HCT116 (cell line): Measurements from ENCODE around the gene BCL11A. TPM values are rescaled to one million over a fixed set of nuclear protein-coding genes. Genes with fewer than 3 reads are reported as not detected.

Experiments used
- ATAC-seq: fragments of 200-7000 bp; cut with Tn5 transposase; 2 replicates; pipeline ENCODE4 v1.9.1; 2020; ENCODE audit warnings: mild to moderate bottlenecking, moderate library complexity
- BruUV-seq: library from RNA; stranded (reverse); fragments of 400-500 nt; replicated peaks from 2 replicates; lab custom pipeline; 2021; lab: Mats Ljungman, UMichigan
- CTCF ChIA-PET: fragments of 300-600 bp; sonication (Branson Sonifier 250); formaldehyde crosslinking; loops from one replicate; lab custom pipeline; 2021; ENCODE audit warnings: antibody characterized with exemption; lab: Charles Lee
- POLR2A ChIA-PET: fragments of 300-600, 350-600 bp; sonication (Branson Sonifier 250); formaldehyde crosslinking; loops from one replicate; lab custom pipeline; 2021; ENCODE audit warnings: antibody characterized with exemption; lab: Charles Lee
- RAD21 ChIA-PET, 2 experiments: fragments of 300-600 bp; sonication (Branson Sonifier 250); formaldehyde crosslinking; loops; one replicate each; lab custom pipeline; 2023; ENCODE audit warnings: low total read pairs in 2 of 2; ENCODE audit not compliant: uncharacterized antibody in 2 of 2, unreplicated experiment in 2 of 2, low non-redundant PET in 1 of 2; lab: Charles Lee
- DNase-seq: peaks from one replicate; pipeline ENCODE4 v3.0.0-alpha.2; 2010; ENCODE audit warnings: low read depth, low spot score
- H2AFZ ChIP-seq: fragments of 200-600 bp; shearing (Covaris generic), sonication (generic); 2 replicates; pipeline ENCODE4 v1.6.1; 2017; ENCODE audit warnings: low read depth, mixed run types, mixed read lengths, antibody characterized with exemption, low read length; ENCODE audit not compliant: poor library complexity, severe bottlenecking
- H3K27ac ChIP-seq: 2 replicates; pipeline ENCODE4 v1.5.1; 2012; ENCODE audit warnings: low read depth, low read length
- H3K27me3 ChIP-seq: fragments of 200-600 bp; sonication (generic); 2 replicates; pipeline ENCODE4 v1.6.1; 2016; ENCODE audit warnings: mixed run types, low read length, mixed read lengths; ENCODE audit not compliant: insufficient read depth
- H3K36me3 ChIP-seq, 2 experiments: fragments of 200-500 bp in 1 of 2; fragments of 200-600 bp in 1 of 2; sonication (Bioruptor generic) in 1 of 2; sonication (generic) in 1 of 2; 2 replicates each; pipeline versions ENCODE4 v1.5.1 to v1.6.1; 2014 to 2016; ENCODE audit warnings: low read length in 2 of 2, inconsistent platforms in 1 of 2, mixed read lengths in 1 of 2, mixed run types in 1 of 2; ENCODE audit not compliant: insufficient read depth in 2 of 2, control insufficient read depth in 1 of 2
- H3K4me1 ChIP-seq, 2 experiments: fragments of 200-600 bp in 1 of 2; sonication (generic) in 1 of 2; 2 replicates each; pipeline versions ENCODE4 v1.5.1 to v1.6.1; 2012 to 2017; ENCODE audit warnings: low read length in 2 of 2, inconsistent platforms in 1 of 2, mild to moderate bottlenecking in 1 of 2, mixed read lengths in 1 of 2, mixed run types in 1 of 2, moderate library complexity in 1 of 2; ENCODE audit not compliant: insufficient read depth in 2 of 2, control insufficient read depth in 1 of 2
- H3K4me2 ChIP-seq: fragments of 200-600 bp; sonication (generic); 2 replicates; pipeline ENCODE4 v1.6.1; 2017; ENCODE audit warnings: mixed run types, low read length, mixed read lengths
- H3K4me3 ChIP-seq, 2 experiments: fragments of 200-600 bp in 1 of 2; sonication (generic) in 1 of 2; replicated peaks in 1 of 2; 2 replicates each; pipeline ENCODE4 v1.5.1; 2011 to 2016; ENCODE audit warnings: low read length in 2 of 2, control low read depth in 1 of 2, low read depth in 1 of 2, mild to moderate bottlenecking in 1 of 2, mixed read lengths in 1 of 2, mixed run types in 1 of 2
- H3K79me2 ChIP-seq: fragments of 200-600 bp; sonication (generic); 2 replicates; pipeline ENCODE4 v1.6.1; 2017; ENCODE audit warnings: mild to moderate bottlenecking, mixed run types, low read length, moderate library complexity, mixed read lengths; ENCODE audit not compliant: insufficient read depth
- H3K9ac ChIP-seq: fragments of 200-600 bp; sonication (generic); 2 replicates; pipeline ENCODE4 v1.6.1; 2016; ENCODE audit warnings: low read length, mixed read lengths
- H3K9me2 ChIP-seq: fragments of 200-600 bp; sonication (generic), shearing (Covaris generic); 2 replicates; pipeline ENCODE4 v1.6.1; 2017; ENCODE audit warnings: mixed run types, mild to moderate bottlenecking, moderate library complexity; ENCODE audit not compliant: insufficient read depth
- H3K9me3 ChIP-seq, 2 experiments: fragments of 200-500 bp in 1 of 2; fragments of 200-600 bp in 1 of 2; sonication (Bioruptor generic) in 1 of 2; sonication (generic) in 1 of 2; 2 replicates each; pipeline ENCODE4 v1.6.1; 2014 to 2017; ENCODE audit warnings: low read length in 2 of 2, mixed read lengths in 2 of 2, inconsistent platforms in 1 of 2, low read depth in 1 of 2, mild to moderate bottlenecking in 1 of 2, mixed run types in 1 of 2, moderate library complexity in 1 of 2; ENCODE audit not compliant: control insufficient read depth in 1 of 2, insufficient read depth in 1 of 2
- H4K20me1 ChIP-seq: fragments of 200-600 bp; sonication (generic), shearing (Covaris generic); 2 replicates; pipeline ENCODE4 v1.6.1; 2017; ENCODE audit warnings: mixed run types, mild to moderate bottlenecking, moderate library complexity; ENCODE audit not compliant: insufficient read depth
- EZH2phosphoT487 ChIP-seq: fragments of 200-600 bp; IDR thresholded peaks from 2 replicates; pipeline ENCODE4 v1.6.1; 2018; ENCODE audit warnings: antibody characterized with exemption, borderline replicate concordance
- JUND ChIP-seq: IDR thresholded peaks from 2 replicates; pipeline ENCODE4 v1.6.1; 2012
- POLR2A ChIP-seq: IDR thresholded peaks from 2 replicates; pipeline ENCODE4 v1.7.0; 2011; ENCODE audit warnings: borderline replicate concordance; ENCODE audit not compliant: insufficient read depth, insufficient read length; ENCODE audit errors: extremely low read depth
- POLR2AphosphoS5 ChIP-seq: IDR thresholded peaks from 2 replicates; pipeline ENCODE4 v1.6.1; 2011; ENCODE audit warnings: mild to moderate bottlenecking, low read depth, low read length, moderate library complexity
- RAD21 ChIP-seq: IDR thresholded peaks from 2 replicates; pipeline ENCODE4 v1.6.1; 2012; ENCODE audit warnings: low read depth, mild to moderate bottlenecking
- SP1 ChIP-seq: IDR thresholded peaks from 2 replicates; pipeline ENCODE4 v1.6.1; 2012; ENCODE audit warnings: low read depth
- TCF7L2 ChIP-seq: IDR thresholded peaks from 2 replicates; pipeline ENCODE4 v1.7.0; 2011; ENCODE audit warnings: borderline replicate concordance, inconsistent platforms; ENCODE audit not compliant: insufficient read depth, insufficient read length; ENCODE audit errors: extremely low read depth
- ZNF274 ChIP-seq: fragments of 200-500 bp; sonication (Bioruptor generic); IDR thresholded peaks from 2 replicates; pipeline ENCODE4 v1.6.1; 2014; ENCODE audit warnings: mild to moderate bottlenecking, low read depth, low read length, inconsistent platforms
- intact Hi-C: fragments of 100-400 bp; cut with micrococcal nuclease; formaldehyde crosslinking; loops from 2 replicates; pipeline ENCODE4 v1.10.0; 2022
- total RNA-seq: library from RNA; stranded (reverse); gene quantifications from one replicate; pipeline ENCODE4 v1.2.1, GENCODE V29; 2021; ENCODE audit not compliant: unreplicated experiment
- TF ChIP-seq, protein P1 (sequence below), 3 experiments: fragments of 200-600 bp in 1 of 3; sonication (generic) in 1 of 3; IDR thresholded peaks in 2 of 3; conservative IDR thresholded peaks in 1 of 3; 2 replicates each; pipeline ENCODE4 v1.5.1; 2012 to 2017; ENCODE audit warnings: low read depth in 2 of 3, low read length in 2 of 3, antibody characterized with exemption in 1 of 3, borderline replicate concordance in 1 of 3, control low read depth in 1 of 3, mild to moderate bottlenecking in 1 of 3, mixed read lengths in 1 of 3, mixed run types in 1 of 3, moderate library complexity in 1 of 3; ENCODE audit not compliant: insufficient read depth in 1 of 3

BCL11A gene
- total RNA-seq, 1 experiment from 2014 or later, result 0.71 TPM

DNA sequence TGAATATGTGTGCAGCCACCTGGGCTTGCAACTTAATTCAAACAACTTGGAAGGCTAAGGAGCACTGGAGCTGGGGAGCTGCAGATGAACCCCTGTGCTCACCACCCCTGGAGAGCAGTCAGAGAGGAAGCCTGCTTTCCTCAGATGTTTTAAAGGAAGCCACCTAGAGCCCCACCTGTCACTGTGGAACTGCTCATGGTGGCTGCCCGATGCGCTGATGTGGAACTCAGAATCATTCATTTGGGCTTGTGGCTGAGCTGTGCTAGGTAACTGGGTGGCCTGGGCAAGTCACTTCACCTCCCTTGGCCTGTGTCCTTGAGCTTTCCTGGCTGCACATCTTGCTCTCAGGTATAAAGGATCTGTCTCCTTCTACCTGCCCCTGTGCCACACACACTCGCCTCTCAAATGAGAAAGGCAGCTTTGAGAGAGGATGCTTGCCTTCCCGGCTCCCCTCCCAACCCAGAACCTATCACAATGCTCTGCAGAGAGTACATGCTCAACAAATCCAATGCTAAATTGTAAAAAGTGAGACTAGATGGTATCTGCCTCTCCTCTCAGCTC is 41.3 kb downstream of the BCL11A start:
- no peaks in the 10 kb centered on the region; the same call in 1 of the 2 replicates for H3K27me3 ChIP-seq
- no peak overlapping the region for H3K4me2 ChIP-seq
- DNase-seq (no peak), ATAC-seq (no peak)
- H3K79me2 ChIP-seq, result no peaks in the 10 kb centered on the region
- no peaks in the 10 kb centered on the region for H4K20me1 ChIP-seq
- no peaks in the 10 kb centered on the region for H3K36me3 ChIP-seq
- CTCF ChIA-PET, result no interaction called here
- TF ChIP-seq SP1 (no peak), TCF7L2 (no peak), RAD21 (no peak), ZNF274 (no peak), POLR2A (no peak), EZH2phosphoT487 (no peak), POLR2AphosphoS5 (no peak), JUND (no peak)
- TF ChIP-seq, protein P1, sequence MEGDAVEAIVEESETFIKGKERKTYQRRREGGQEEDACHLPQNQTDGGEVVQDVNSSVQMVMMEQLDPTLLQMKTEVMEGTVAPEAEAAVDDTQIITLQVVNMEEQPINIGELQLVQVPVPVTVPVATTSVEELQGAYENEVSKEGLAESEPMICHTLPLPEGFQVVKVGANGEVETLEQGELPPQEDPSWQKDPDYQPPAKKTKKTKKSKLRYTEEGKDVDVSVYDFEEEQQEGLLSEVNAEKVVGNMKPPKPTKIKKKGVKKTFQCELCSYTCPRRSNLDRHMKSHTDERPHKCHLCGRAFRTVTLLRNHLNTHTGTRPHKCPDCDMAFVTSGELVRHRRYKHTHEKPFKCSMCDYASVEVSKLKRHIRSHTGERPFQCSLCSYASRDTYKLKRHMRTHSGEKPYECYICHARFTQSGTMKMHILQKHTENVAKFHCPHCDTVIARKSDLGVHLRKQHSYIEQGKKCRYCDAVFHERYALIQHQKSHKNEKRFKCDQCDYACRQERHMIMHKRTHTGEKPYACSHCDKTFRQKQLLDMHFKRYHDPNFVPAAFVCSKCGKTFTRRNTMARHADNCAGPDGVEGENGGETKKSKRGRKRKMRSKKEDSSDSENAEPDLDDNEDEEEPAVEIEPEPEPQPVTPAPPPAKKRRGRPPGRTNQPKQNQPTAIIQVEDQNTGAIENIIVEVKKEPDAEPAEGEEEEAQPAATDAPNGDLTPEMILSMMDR (IDR thresholded peaks at IDR 0.05 in 2 of 3, conservative IDR thresholded peaks at IDR 0.05 in 1 of 3; ENCODE audit: borderline replicate concordance in 1 of 3, insufficient read depth in 1 of 3, low read depth in 2 of 3, low read length in 2 of 3), result no peak
- POLR2A ChIA-PET, result no interaction called here
- peaks cover 8 to 20% of the 10 kb centered on the region in 2 experiments; a peak in 3 of 4 replicates for H3K4me1 ChIP-seq
- intact Hi-C loops, result no loop called here
- RAD21 ChIA-PET, result no interaction called here
- BruUV-seq, result no TSS peak
- no peaks in the 10 kb centered on the region for H3K9me3 ChIP-seq
- no peak overlapping the region for H3K27ac ChIP-seq
- no peaks in the 10 kb centered on the region for H3K9me2 ChIP-seq
- H3K9ac ChIP-seq, result no peak overlapping the region
- no peak overlapping the region for H3K4me3 ChIP-seq
- H2AFZ ChIP-seq, result no peak overlapping the region
